Muscle of leg (tissue), 11 donors: ENCODE measurements around the gene SATB2. TPM values are rescaled to one million over a fixed set of nuclear protein-coding genes. Genes with fewer than 3 reads are reported as not detected.

Experiments used
- DNase-seq: peaks from one replicate; pipeline ENCODE4 v3.0.0; 2013
- H3K27ac ChIP-seq: one replicate; pipeline ENCODE4 v1.5.1; 2013; ENCODE audit warnings: mild to moderate bottlenecking, low read length, control low read depth
- H3K27me3 ChIP-seq: one replicate; pipeline ENCODE4 v1.6.1; 2013; ENCODE audit warnings: low read length; ENCODE audit not compliant: control insufficient read depth, insufficient read depth
- H3K36me3 ChIP-seq: one replicate; pipeline ENCODE4 v1.6.1; 2013; ENCODE audit warnings: low read length; ENCODE audit not compliant: control insufficient read depth, insufficient read depth
- H3K4me1 ChIP-seq: one replicate; pipeline ENCODE4 v1.6.1; 2013; ENCODE audit warnings: low read length; ENCODE audit not compliant: control insufficient read depth, insufficient read depth
- H3K4me3 ChIP-seq: one replicate; pipeline ENCODE4 v1.5.1; 2013; ENCODE audit warnings: low read length, control low read depth
- H3K9me3 ChIP-seq: replicated peaks from 2 replicates; pipeline ENCODE4 v1.6.1; 2013; ENCODE audit warnings: low read depth, low read length; ENCODE audit not compliant: control insufficient read depth
- WGBS: methylation state at CpG from one replicate; pipeline ENCODE4 v1.1.5; 2013; ENCODE audit warnings: missing lambda C conversion rate; ENCODE audit not compliant: insufficient coverage; 5-methylcytosine and 5-hydroxymethylcytosine counted together
- polyA plus RNA-seq, 8 donors: library from polyadenylated mRNA; unstranded; fragments of 120-200 nt; gene quantifications; one replicate each; pipeline versions ENCODE4 v1.2.1 to v1.2.3, GENCODE V29; 2013; ENCODE audit warnings: inconsistent platforms in 1 of 8, low replicate concordance in 1 of 8; ENCODE audit not compliant: insufficient read length in 8 of 8, insufficient read depth in 1 of 8
- total RNA-seq: library from RNA; stranded (reverse); fragments of 120-200 nt; gene quantifications from one replicate; pipeline ENCODE4 v1.2.4, GENCODE V29; 2013

SATB2 gene
- total and polyA plus RNA-seq, 9 donors, result 1.2 to 4.2 (median 2.8) TPM

DNA sequence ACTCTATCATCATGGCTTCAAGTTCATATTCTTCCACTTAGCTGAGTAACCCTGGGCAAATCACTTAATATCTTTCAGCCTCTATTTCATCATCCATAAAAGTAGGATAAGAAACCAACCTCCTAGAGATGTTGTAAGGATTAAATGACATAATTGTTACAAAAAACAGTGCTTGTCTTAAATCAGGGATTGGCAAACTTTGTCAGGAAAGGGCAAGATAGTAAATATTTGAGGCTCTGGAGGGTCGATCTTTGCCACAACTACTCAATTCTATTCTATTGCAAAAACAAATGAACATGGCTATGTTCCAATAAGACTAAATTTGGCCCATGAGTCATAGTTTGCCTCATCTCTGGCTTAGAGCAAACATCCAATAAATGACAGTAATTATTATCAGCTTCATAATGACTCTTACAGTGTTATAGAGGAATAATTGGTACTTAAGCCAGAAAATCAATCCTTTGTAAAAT lies 184.7 kb downstream of the SATB2 start:
- Histone ChIP-seq H3K27ac (no peak overlapping the region), H3K9me3 (no peaks in the 10 kb centered on the region), H3K27me3 (no peaks in the 10 kb centered on the region), H3K4me3 (no peak overlapping the region), H3K36me3 (no peaks in the 10 kb centered on the region), H3K4me1 (no peaks in the 10 kb centered on the region)
- WGBS, result no CpG with 5 or more reads among the region's 1 CpG
- DNase-seq, result no peak

DNA sequence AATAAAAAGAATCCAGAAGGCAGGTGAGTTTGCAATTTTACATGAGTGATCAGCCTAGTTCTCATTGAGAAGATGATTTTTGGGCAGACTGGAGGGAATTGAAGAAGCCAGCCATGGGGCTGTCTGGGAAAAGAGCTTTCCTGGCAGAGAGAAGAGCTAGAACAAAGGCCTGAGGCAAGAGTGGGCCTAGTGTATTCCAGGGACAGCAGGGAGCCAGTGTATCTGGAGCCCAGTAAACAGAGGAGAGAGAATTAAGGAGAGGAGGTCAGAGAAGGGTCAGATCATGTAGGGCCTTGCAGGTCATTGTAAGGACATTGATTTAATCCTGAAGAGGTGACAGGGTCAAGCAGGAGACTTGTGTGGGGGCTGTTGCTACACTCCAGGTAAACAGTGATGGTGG lies 195.8 kb downstream of the SATB2 start:
- no peak overlapping the region for H3K4me3 ChIP-seq
- H3K36me3 ChIP-seq, result no peaks in the 10 kb centered on the region
- no peaks in the 10 kb centered on the region for H3K4me1 ChIP-seq
- H3K27me3 ChIP-seq, result no peaks in the 10 kb centered on the region
- peaks cover 4% of the 10 kb centered on the region for H3K9me3 ChIP-seq
- no peak overlapping the region for H3K27ac ChIP-seq
- DNase-seq, result no peak

DNA sequence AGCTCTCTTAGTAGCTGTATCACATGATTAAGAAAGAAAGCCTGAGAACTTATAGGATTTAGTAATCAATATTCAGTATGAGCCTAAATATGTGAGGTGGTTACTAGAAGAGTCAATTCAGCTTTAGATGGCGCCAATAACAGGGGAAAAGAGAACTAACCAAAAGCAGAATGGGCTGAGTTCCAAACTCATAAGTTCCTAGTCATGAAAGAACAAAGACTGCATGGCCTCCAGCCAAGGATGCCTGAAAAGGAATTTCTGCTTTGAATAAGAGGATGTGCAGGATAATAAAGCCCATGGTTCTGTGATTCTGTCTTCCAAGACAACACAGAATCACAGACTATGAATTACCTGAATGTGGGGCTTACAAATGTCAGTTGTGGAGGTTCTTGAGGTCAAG lies 196.5 kb downstream of the SATB2 start:
- Histone ChIP-seq H3K4me3 (no peak overlapping the region), H3K36me3 (no peaks in the 10 kb centered on the region), H3K9me3 (peaks cover 4% of the 10 kb centered on the region), H3K4me1 (no peaks in the 10 kb centered on the region), H3K27me3 (no peaks in the 10 kb centered on the region), H3K27ac (no peak overlapping the region)
- peak; percentile 39 for DNase-seq
- 83% methylated on average over 1 of the region's 1 CpG for WGBS

DNA sequence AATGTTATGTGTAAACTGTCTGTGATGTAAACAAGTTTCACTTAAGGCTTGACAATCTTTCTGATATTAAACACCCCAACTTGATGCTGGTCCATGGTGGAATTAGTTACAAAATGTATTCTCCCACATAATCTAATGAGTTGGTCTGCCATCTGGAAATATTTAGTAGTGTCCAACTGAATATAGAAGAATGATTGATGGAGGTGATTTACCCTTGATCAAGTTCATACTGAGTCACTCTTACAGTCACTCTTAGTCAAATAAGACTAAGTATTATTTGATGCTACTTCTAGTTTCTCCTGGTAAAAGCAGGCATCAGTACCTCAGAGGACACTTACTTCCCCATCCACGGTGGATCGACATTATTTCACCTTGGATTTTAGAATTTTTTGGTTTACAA lies 198.1 kb downstream of the SATB2 start:
- Histone ChIP-seq H3K27me3 (no peaks in the 10 kb centered on the region), H3K27ac (no peak overlapping the region), H3K4me3 (no peak overlapping the region), H3K36me3 (no peaks in the 10 kb centered on the region), H3K9me3 (peaks cover 4% of the 10 kb centered on the region), H3K4me1 (no peaks in the 10 kb centered on the region)
- no peak for DNase-seq
- WGBS, result no CpG with 5 or more reads among the region's 2 CpGs

DNA sequence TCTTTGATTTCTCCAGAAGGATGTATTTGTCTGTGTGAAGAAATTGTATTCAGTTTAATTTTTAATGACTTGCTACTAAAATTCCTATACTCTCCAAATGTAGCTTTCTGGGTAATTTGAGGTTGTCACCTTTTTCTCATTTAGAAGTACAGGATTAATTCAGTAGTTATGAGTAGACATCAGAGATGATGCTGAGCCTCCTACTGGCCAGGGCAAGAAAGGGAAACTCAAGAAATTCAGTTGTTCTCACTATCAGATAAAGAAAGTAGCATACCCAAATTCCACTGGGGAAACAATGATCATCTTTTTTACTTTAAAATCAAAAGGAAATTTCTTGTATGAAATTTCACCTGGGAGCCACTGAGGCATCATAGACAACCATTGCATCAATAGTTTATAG lies 199.4 kb downstream of the SATB2 start:
- H3K9me3 ChIP-seq, result peaks cover 4% of the 10 kb centered on the region
- DNase-seq, result no peak
- no peak overlapping the region for H3K4me3 ChIP-seq

DNA sequence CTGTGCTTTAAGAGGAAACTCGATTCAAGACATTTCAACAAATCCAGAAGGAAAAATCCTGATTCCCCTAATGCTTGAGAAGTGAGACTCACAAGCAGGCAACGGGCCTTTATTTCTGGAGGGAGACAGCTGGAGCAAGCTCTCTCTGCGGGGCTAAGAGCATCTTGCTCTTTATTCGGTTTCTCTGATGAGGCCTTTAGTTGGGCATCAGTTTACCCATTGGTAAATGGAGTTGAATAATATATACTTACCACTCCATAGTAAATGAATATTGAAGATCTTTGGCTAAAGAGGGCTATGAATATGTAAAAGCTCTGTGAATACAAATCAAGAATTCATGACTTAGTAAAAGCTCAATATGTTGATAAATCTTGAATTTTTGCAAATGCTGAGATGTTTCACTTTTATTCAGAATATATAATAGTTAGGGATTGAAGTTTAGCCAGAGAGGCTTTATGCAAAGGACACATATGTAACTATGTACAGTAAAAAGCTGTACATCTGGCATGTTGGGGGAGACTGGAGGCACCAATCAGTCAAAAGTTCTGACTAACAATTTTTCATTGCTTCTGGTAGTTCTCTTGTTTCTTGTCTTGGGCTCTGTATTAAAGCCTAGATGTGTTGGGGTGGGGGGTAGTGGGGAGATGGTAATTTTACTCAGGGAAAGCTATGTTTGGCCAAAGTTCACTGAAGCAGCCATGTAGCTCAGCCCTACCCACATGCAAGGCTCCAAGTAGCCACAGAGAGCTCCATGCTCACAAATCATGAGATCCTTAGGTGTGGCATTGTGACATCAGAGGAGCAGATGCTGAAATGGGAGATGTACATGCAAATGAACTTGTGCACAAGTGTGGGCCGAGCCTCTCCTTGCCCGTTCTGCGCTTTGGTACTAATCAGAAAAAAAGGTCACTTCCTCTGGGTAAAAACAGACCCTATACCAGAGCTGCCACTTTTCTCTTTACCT lies 200.2 kb downstream of the SATB2 start:
- H3K4me3 ChIP-seq, result no peak overlapping the region
- no peaks in the 10 kb centered on the region for H3K27me3 ChIP-seq
- H3K9me3 ChIP-seq, result peaks cover 2% of the 10 kb centered on the region
- H3K27ac ChIP-seq, result no peak overlapping the region
- no peaks in the 10 kb centered on the region for H3K4me1 ChIP-seq
- no peak for DNase-seq
- 60% methylated on average over 1 of the region's 7 CpGs for WGBS
- no peaks in the 10 kb centered on the region for H3K36me3 ChIP-seq

More for the DNA sequence above, 199.4 kb downstream of the SATB2 start:
- H3K4me1 ChIP-seq, result no peaks in the 10 kb centered on the region
- no peaks in the 10 kb centered on the region for H3K36me3 ChIP-seq
- H3K27me3 ChIP-seq, result no peaks in the 10 kb centered on the region
- no peak overlapping the region for H3K27ac ChIP-seq

DNA sequence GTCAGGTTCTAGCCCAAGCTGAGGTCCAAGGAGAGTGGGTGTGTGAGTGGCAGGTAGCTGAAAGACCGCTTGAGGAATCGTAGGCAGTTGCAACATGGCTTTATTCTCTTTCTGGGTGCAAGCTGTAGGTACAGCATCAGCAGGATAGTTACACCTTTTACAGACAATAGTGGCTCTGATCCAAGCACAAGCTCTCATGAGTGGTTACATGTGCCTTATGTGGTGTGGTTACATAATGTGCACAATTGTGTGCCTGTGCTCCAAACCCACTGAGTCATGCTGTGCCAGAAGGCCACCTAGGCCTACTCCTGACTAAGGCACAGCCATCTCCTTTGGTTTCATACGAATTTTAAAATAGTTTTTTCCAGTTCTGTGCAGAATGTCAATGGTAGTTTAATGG lies 227.6 kb downstream of the SATB2 start:
- Histone ChIP-seq H3K36me3 (no peaks in the 10 kb centered on the region), H3K27ac (no peak overlapping the region), H3K4me3 (no peak overlapping the region), H3K27me3 (no peaks in the 10 kb centered on the region), H3K9me3 (peaks cover 10% of the 10 kb centered on the region), H3K4me1 (no peaks in the 10 kb centered on the region)
- no peak for DNase-seq
- no CpG with 5 or more reads among the region's 3 CpGs for WGBS

DNA sequence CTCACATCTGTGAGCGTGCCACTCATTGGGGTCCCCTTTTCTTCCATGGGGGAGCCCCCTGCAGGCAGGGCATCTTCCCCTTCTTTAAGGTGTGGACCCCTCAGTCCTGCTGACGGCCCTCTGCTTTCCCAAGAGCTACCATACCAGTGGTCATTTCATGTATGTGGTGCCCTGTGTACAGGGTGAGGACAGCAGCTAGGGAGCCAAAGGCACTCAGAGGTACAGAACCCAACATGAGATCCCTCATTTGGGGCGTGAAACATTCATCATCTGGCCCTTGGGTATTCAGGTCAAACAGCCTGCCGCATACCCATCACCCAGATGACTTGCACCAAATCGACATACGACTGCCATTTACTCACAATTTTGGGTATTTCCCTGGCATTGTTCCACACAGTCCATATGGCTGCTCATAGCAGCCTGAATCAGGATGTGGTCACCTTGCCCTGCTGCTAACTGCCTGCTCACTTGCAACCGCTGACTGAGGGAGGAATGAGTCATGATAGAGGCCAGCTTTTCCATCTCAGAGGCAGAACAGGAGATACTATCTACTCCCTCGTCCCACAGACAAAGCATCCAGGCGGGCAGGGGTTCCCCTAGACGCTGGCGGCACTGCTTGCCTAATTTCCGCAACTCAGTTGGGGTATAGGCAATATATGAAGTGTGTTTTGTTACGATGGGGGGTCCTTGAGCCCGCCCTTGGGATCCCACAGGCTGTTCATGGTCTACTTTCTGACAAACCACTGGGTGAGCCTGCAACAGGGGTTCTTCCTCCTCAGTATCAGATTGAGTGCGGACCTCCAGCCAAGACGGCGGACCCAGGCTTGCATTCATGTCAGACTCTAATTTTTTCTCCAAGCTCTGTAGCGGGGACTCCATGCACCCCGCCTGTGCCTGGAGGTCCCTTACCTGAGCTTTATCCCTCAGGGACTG lies 228.6 kb downstream of the SATB2 start:
- Histone ChIP-seq H3K4me3 (no peak overlapping the region), H3K27ac (no peak overlapping the region), H3K9me3 (peaks cover 13% of the 10 kb centered on the region), H3K4me1 (no peaks in the 10 kb centered on the region), H3K27me3 (no peaks in the 10 kb centered on the region), H3K36me3 (no peaks in the 10 kb centered on the region)
- no peak for DNase-seq
- 88% methylated on average over 13 of the region's 19 CpGs for WGBS

DNA sequence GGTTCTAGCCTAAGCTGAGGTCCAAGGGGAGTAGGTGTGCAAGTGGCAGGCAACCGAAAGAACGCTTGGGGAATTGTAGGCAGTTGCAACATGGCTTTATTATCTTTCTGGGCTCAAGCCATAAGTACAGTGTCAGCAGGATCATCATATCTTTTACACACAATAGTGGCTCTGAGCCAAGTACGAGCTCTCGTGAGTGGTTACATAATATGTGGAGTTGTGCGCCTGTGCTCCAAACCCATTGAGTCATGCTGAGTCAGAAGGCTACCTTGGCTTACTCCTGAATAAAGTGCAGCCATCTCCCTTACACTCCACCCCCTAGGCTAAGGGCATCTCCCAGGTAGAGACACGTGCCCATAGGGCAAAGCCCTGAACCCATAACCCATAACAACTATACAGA lies 233.9 kb downstream of the SATB2 start:
- Histone ChIP-seq H3K27ac (no peak overlapping the region), H3K27me3 (no peaks in the 10 kb centered on the region), H3K36me3 (no peaks in the 10 kb centered on the region), H3K4me3 (no peak overlapping the region), H3K9me3 (peaks cover 6% of the 10 kb centered on the region), H3K4me1 (no peaks in the 10 kb centered on the region)
- WGBS, result no CpG with 5 or more reads among the region's 6 CpGs
- DNase-seq, result no peak

DNA sequence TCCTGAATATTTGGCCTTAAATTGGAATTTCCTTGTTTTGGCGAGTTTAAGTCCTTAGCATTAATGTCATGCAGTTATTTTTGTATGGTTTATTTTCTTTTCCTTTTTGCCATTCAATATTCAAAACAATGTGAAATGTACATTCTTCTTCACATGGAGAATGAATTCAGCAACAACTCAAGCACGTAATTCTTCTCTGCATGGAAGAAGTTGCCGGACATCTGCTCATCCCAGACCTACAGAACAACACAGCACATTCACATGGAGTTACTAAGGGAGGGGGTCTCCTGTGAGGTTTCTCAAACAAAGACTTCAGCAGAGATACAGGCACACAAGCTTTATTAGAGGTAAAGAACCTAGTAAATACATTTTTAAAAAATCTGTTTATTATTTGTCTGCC lies 236.8 kb downstream of the SATB2 start:
- Histone ChIP-seq H3K9me3 (peaks cover 5% of the 10 kb centered on the region), H3K4me3 (no peak overlapping the region), H3K27ac (no peak overlapping the region), H3K36me3 (no peaks in the 10 kb centered on the region), H3K27me3 (no peaks in the 10 kb centered on the region), H3K4me1 (no peaks in the 10 kb centered on the region)
- WGBS, result no CpG with 5 or more reads among the region's 3 CpGs
- no peak for DNase-seq
